K562 (cell line): ENCODE data around the gene SLC37A4. TPM values are rescaled to one million over a fixed set of nuclear protein-coding genes. Genes with fewer than 3 reads are reported as not detected.

Experiments
- ARID1B ChIP-seq: fragments of 450-650 bp; IDR thresholded peaks from 2 replicates; pipeline ENCODE4 v1.6.1; 2016; ENCODE audit warnings: antibody characterized with exemption, mild to moderate bottlenecking, inconsistent platforms
- BCL6 ChIP-seq: fragments of 250-450 bp; sonication (Bioruptor Pico); IDR thresholded peaks from 2 replicates; pipeline ENCODE4 v1.4.0; 2020
- CSDE1 ChIP-seq, 2 experiments: fragments of 450-650 bp; IDR thresholded peaks; 2 replicates each; pipeline ENCODE4 v1.6.1; 2016; ENCODE audit warnings: mild to moderate bottlenecking in 1 of 2
- CTBP1 ChIP-seq: fragments of 450-650 bp; IDR thresholded peaks from 2 replicates; pipeline ENCODE4 v1.6.1; 2016; ENCODE audit warnings: borderline replicate concordance
- ERF ChIP-seq: fragments of 450-650 bp; formaldehyde crosslinking; IDR thresholded peaks from 2 replicates; pipeline ENCODE4 v1.4.0; 2020; ENCODE audit warnings: mild to moderate bottlenecking, mixed read lengths
- KDM2B ChIP-seq: fragments of 250-450 bp; sonication (Bioruptor Pico); IDR thresholded peaks from 2 replicates; pipeline ENCODE4 v1.8.0; 2021; ENCODE audit warnings: mild to moderate bottlenecking, moderate library complexity
- NFXL1 ChIP-seq: fragments of 450-650 bp; formaldehyde crosslinking; IDR thresholded peaks from 2 replicates; pipeline ENCODE4 v1.4.0; 2021; ENCODE audit warnings: mild to moderate bottlenecking
- NUFIP1 ChIP-seq: fragments of 450-650 bp; IDR thresholded peaks from 2 replicates; pipeline ENCODE4 v1.6.1; 2018; ENCODE audit not compliant: partially characterized antibody
- SIN3A ChIP-seq, 2 experiments: fragments of 150-350 bp in 1 of 2; IDR thresholded peaks; 2 replicates each; pipeline ENCODE4 v1.6.1; 2011 to 2016; ENCODE audit warnings: borderline replicate concordance in 2 of 2, low read depth in 2 of 2, low read length in 2 of 2, mild to moderate bottlenecking in 2 of 2, moderate library complexity in 2 of 2; ENCODE audit not compliant: control insufficient read depth in 1 of 2
- TAL1 ChIP-seq: fragments of 450-650 bp; IDR thresholded peaks from 2 replicates; pipeline ENCODE4 v1.6.1; 2016; ENCODE audit warnings: mild to moderate bottlenecking
- TCF3 ChIP-seq: sonication (generic); formaldehyde crosslinking; IDR thresholded peaks from 2 replicates; pipeline ENCODE4 v1.4.0; 2020; ENCODE audit warnings: mild to moderate bottlenecking, missing genetic modification reagents
- ZBTB17 ChIP-seq: fragments of 450-650 bp; formaldehyde crosslinking; IDR thresholded peaks from 2 replicates; pipeline ENCODE4 v1.4.0; 2020; ENCODE audit warnings: mild to moderate bottlenecking
- ZKSCAN3 ChIP-seq: fragments of 250-450 bp; sonication (Bioruptor Pico); IDR thresholded peaks from 2 replicates; pipeline ENCODE4 v1.4.0; 2020
- ZNF124 ChIP-seq: sonication (generic); formaldehyde crosslinking; IDR thresholded peaks from 2 replicates; pipeline ENCODE4 v1.8.1; 2022; ENCODE audit warnings: missing genetic modification reagents
- ZNF143 ChIP-seq: sonication (generic); formaldehyde crosslinking; IDR thresholded peaks from 2 replicates; pipeline ENCODE4 v1.9.0; 2022; ENCODE audit warnings: mild to moderate bottlenecking, missing genetic modification reagents
- ZNF311 ChIP-seq: fragments of 250-450 bp; sonication (Bioruptor Pico); IDR thresholded peaks from 2 replicates; pipeline ENCODE4 v1.4.0; 2020; ENCODE audit warnings: mild to moderate bottlenecking, moderate library complexity
- ZNF316 ChIP-seq: fragments of 450-650 bp; IDR thresholded peaks from 2 replicates; pipeline ENCODE4 v1.6.1; 2016
- ZNF830 ChIP-seq: fragments of 250-450 bp; sonication (Bioruptor Pico); IDR thresholded peaks from 2 replicates; pipeline ENCODE4 v1.5.0; 2021; ENCODE audit warnings: mild to moderate bottlenecking
- polyA plus RNA-seq, 8 experiments: library from polyadenylated mRNA; depleted of rRNA in 4 of 8; stranded (reverse) in 5 of 8; unstranded in 3 of 8; fragments of >200 nt; fragmentation: Nextera tagmentation in 2 of 8; fragmentation: Illumina TruSeq in 1 of 8; extraction: Ambion mirVana in 2 of 8; extraction: Trizol in 1 of 8; gene quantifications; 2 replicates each; pipeline versions ENCODE4 v1.2.1 to v1.2.3, GENCODE V29; 2011 to 2014; ENCODE audit warnings: inconsistent platforms in 1 of 8, missing spikeins in 1 of 8
- total RNA-seq, 7 experiments: library from RNA; depleted of rRNA in 6 of 7; stranded (reverse); fragments of >200 nt in 6 of 7; fragmentation: Illumina TruSeq in 2 of 7; extraction: Trizol in 2 of 7; gene quantifications; 2 replicates each; pipeline versions ENCODE4 v1.2.1 to v1.2.3, GENCODE V29; 2011 to 2021; ENCODE audit warnings: low replicate concordance in 1 of 7
- TF ChIP-seq, protein P1 (sequence below): sonication (generic); formaldehyde crosslinking; IDR thresholded peaks from 2 replicates; pipeline ENCODE4 v1.8.1; 2023; ENCODE audit warnings: mild to moderate bottlenecking, missing genetic modification reagents
- TF ChIP-seq, protein P2 (sequence below): fragments of 450-650 bp; IDR thresholded peaks from 2 replicates; pipeline ENCODE4 v1.6.1; 2016; ENCODE audit warnings: missing biosample characterization, missing genetic modification characterization
- TF ChIP-seq, protein P3 (sequence below): fragments of 200-800 bp; sonication (Bioruptor generic); IDR thresholded peaks from 2 replicates; pipeline ENCODE4 v1.6.1; 2016; ENCODE audit warnings: missing genetic modification characterization, missing compliant biosample characterization
- TF ChIP-seq, protein P4 (sequence below): conservative IDR thresholded peaks from 2 replicates; pipeline ENCODE4 v1.6.1; 2011; ENCODE audit warnings: low read depth, mild to moderate bottlenecking, low read length; ENCODE audit not compliant: control insufficient read depth

Gene SLC37A4
- total and polyA plus RNA-seq, 9 of the 15 experiments (the other 6 are each of a cell fraction or from before 2014, with no cell fraction given): 24.7 to 73.9 (median 40.7) TPM

DNA sequence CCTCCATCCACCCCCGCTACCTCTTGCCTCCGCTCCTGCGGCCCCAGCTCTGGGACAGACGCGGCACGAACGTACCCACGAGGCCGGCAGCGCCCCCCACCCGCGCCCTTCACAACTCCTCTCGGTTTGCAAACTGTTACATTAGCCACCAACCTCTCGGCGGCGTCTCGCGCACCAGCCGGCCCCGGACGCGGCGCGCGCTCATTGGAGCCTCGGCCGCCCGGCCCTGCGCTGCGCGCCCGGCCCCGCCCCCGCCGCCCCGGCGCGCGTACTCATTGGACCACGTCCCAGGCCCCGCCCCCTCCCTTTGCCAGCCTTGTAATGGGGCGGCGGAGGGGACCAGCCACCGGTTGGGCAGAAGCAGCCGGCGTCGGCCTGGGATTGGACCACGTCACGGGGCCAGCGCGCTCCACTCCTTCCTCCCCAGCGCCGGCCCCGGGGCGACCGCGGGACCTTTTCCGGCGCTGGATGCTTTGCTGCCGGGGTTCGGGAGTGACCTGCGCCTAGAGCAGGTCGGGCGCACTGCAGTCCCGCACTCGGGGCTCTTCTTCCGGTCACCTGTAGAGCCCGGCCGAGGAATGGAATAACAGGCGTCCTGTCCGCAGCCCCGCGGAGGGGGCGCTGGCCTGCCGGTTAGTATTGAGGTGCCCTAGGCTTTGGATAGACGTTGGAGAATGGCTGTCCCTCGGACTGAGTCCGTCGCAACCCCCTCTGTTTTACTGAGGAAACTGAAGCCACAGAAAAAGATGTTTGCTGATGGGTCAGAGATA is 26.5 kb upstream of the SLC37A4 start, which contains the start of gene HYOU1 (continued):
- TF ChIP-seq ERF (CRISPR knock-in tag) (0 out of 2 replicates have a peak, but pooled peaks have one; percentile 43), BCL6 (CRISPR knock-in tag) (no peak), TCF3 (0 out of 2 replicates have a peak, but pooled peaks have one; percentile 16), NFXL1 (CRISPR knock-in tag) (no peak), CSDE1 (IDR thresholded peaks at IDR 0.05) (no peak), ARID1B (no peak), ZNF830 (CRISPR knock-in tag) (peak; percentile 81; the same call in 1 of the 2 replicates), ZNF311 (CRISPR knock-in tag) (no peak), ZBTB17 (CRISPR knock-in tag) (peak; percentile 37; the same call in 1 of the 2 replicates), CTBP1 (peak; percentile 93), NUFIP1 (no peak), SIN3A (IDR thresholded peaks at IDR 0.05; ENCODE audit: borderline replicate concordance in 2 of 2, control insufficient read depth in 1 of 2, low read depth in 2 of 2, low read length in 2 of 2) (peak in 1 of 2 experiments; percentile 81; a peak in 1 of 4 replicates), ZKSCAN3 (CRISPR knock-in tag) (no peak), ZNF316 (no peak), TAL1 (no peak), ZNF143 (CRISPR knock-in tag) (no peak), KDM2B (CRISPR knock-in tag) (no peak), ZNF124 (CRISPR knock-in tag) (no peak)
- TF ChIP-seq, protein P1, sequence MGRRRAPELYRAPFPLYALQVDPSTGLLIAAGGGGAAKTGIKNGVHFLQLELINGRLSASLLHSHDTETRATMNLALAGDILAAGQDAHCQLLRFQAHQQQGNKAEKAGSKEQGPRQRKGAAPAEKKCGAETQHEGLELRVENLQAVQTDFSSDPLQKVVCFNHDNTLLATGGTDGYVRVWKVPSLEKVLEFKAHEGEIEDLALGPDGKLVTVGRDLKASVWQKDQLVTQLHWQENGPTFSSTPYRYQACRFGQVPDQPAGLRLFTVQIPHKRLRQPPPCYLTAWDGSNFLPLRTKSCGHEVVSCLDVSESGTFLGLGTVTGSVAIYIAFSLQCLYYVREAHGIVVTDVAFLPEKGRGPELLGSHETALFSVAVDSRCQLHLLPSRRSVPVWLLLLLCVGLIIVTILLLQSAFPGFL (CRISPR knock-in tag): peak; percentile 79; the same call in 1 of the 2 replicates
- TF ChIP-seq, protein P2, sequence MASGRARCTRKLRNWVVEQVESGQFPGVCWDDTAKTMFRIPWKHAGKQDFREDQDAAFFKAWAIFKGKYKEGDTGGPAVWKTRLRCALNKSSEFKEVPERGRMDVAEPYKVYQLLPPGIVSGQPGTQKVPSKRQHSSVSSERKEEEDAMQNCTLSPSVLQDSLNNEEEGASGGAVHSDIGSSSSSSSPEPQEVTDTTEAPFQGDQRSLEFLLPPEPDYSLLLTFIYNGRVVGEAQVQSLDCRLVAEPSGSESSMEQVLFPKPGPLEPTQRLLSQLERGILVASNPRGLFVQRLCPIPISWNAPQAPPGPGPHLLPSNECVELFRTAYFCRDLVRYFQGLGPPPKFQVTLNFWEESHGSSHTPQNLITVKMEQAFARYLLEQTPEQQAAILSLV: no peak
- TF ChIP-seq, protein P3, sequence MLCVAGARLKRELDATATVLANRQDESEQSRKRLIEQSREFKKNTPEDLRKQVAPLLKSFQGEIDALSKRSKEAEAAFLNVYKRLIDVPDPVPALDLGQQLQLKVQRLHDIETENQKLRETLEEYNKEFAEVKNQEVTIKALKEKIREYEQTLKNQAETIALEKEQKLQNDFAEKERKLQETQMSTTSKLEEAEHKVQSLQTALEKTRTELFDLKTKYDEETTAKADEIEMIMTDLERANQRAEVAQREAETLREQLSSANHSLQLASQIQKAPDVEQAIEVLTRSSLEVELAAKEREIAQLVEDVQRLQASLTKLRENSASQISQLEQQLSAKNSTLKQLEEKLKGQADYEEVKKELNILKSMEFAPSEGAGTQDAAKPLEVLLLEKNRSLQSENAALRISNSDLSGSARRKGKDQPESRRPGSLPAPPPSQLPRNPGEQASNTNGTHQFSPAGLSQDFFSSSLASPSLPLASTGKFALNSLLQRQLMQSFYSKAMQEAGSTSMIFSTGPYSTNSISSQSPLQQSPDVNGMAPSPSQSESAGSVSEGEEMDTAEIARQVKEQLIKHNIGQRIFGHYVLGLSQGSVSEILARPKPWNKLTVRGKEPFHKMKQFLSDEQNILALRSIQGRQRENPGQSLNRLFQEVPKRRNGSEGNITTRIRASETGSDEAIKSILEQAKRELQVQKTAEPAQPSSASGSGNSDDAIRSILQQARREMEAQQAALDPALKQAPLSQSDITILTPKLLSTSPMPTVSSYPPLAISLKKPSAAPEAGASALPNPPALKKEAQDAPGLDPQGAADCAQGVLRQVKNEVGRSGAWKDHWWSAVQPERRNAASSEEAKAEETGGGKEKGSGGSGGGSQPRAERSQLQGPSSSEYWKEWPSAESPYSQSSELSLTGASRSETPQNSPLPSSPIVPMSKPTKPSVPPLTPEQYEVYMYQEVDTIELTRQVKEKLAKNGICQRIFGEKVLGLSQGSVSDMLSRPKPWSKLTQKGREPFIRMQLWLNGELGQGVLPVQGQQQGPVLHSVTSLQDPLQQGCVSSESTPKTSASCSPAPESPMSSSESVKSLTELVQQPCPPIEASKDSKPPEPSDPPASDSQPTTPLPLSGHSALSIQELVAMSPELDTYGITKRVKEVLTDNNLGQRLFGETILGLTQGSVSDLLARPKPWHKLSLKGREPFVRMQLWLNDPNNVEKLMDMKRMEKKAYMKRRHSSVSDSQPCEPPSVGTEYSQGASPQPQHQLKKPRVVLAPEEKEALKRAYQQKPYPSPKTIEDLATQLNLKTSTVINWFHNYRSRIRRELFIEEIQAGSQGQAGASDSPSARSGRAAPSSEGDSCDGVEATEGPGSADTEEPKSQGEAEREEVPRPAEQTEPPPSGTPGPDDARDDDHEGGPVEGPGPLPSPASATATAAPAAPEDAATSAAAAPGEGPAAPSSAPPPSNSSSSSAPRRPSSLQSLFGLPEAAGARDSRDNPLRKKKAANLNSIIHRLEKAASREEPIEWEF (CRISPR knock-in tag): no peak
- TF ChIP-seq, protein P4, sequence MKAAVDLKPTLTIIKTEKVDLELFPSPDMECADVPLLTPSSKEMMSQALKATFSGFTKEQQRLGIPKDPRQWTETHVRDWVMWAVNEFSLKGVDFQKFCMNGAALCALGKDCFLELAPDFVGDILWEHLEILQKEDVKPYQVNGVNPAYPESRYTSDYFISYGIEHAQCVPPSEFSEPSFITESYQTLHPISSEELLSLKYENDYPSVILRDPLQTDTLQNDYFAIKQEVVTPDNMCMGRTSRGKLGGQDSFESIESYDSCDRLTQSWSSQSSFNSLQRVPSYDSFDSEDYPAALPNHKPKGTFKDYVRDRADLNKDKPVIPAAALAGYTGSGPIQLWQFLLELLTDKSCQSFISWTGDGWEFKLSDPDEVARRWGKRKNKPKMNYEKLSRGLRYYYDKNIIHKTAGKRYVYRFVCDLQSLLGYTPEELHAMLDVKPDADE: peak; percentile 69; the same call in 1 of the 2 replicates
